OCI-M2 (cell line): ENCODE data around the gene CALHM2.

Source experiments
- DNase-seq: peaks from one replicate; lab custom pipeline; 2025; ENCODE audit not compliant: unreplicated experiment; lab: John Stamatoyannopoulos, UW

Gene CALHM2

GRCh38 chr10:103451091-103451813 lies 918 bp downstream of the CALHM2 start:
- DNase-seq: no peak

GRCh38 chr10:103450201-103450695 lies 1.9 kb downstream of the CALHM2 start:
- DNase-seq: no peak

GRCh38 chr10:103449208-103450144 lies 2.7 kb downstream of the CALHM2 start:
- no peak for DNase-seq

- no peak for DNase-seq
Observed at GRCh38 chr10:103448746-103449145, 3.4 kb downstream of the CALHM2 start.

- no peak for DNase-seq
Observed at GRCh38 chr10:103447187-103447586, 5.0 kb downstream of the CALHM2 start.

GRCh38 chr10:103445767-103446567 lies 6.2 kb downstream of the CALHM2 start:
- no peak for DNase-seq

GRCh38 chr10:103445366-103445765 lies 6.8 kb downstream of the CALHM2 start:
- DNase-seq: no peak

GRCh38 chr10:103444478-103444877 lies 7.7 kb downstream of the CALHM2 start:
- no peak for DNase-seq

- no peak for DNase-seq
Observed at GRCh38 chr10:103443475-103444185, 8.5 kb downstream of the CALHM2 start.

GRCh38 chr10:103442031-103442461 lies 10.1 kb downstream of the CALHM2 start:
- no peak for DNase-seq

- DNase-seq: no peak
Observed at GRCh38 chr10:103441611-103442010, 10.6 kb downstream of the CALHM2 start.

- no peak for DNase-seq
Observed at GRCh38 chr10:103441206-103441605, 11.0 kb downstream of the CALHM2 start.

GRCh38 chr10:103440416-103440815 lies 11.8 kb downstream of the CALHM2 start:
- DNase-seq: no peak

- DNase-seq: no peak
Observed at GRCh38 chr10:103439776-103440175, 12.4 kb downstream of the CALHM2 start.

GRCh38 chr10:103433858-103434257 lies 18.3 kb downstream of the CALHM2 start:
- DNase-seq: no peak

GRCh38 chr10:103431902-103432301 lies 20.3 kb downstream of the CALHM2 start:
- DNase-seq: no peak

GRCh38 chr10:103429647-103430046 lies 22.5 kb downstream of the CALHM2 start:
- DNase-seq: no peak

GRCh38 chr10:103428989-103429643 lies 23.1 kb downstream of the CALHM2 start:
- no peak for DNase-seq

- no peak for DNase-seq
Observed at GRCh38 chr10:103427866-103428265, 24.3 kb downstream of the CALHM2 start.

GRCh38 chr10:103423748-103424147 lies 28.4 kb downstream of the CALHM2 start:
- no peak for DNase-seq
